Activated CD8-positive, alpha-beta T cell treated with anti-CD3 and anti-CD28 coated beads for 36 hours (primary cell): ENCODE measurements around the gene SNAPC2. TPM values are rescaled to one million over a fixed set of nuclear protein-coding genes. Genes with fewer than 3 reads are reported as not detected.

Source experiments
- ATAC-seq: fragments of 200-7000 bp; cut with Tn5 transposase; one replicate; pipeline ENCODE4 v1.10.0; 2021; ENCODE audit warnings: mild to moderate bottlenecking, moderate library complexity
- CTCF ChIA-PET: fragments of 350-600 bp; sonication (Branson Sonifier 250); formaldehyde crosslinking; loops from one replicate; lab custom pipeline; 2021; ENCODE audit warnings: antibody characterized with exemption; lab: Charles Lee
- POLR2A ChIA-PET: fragments of 350-600 bp; sonication (Branson Sonifier 250); formaldehyde crosslinking; loops from one replicate; lab custom pipeline; 2021; ENCODE audit warnings: antibody characterized with exemption; lab: Charles Lee
- DNase-seq: peaks from one replicate; pipeline ENCODE4 v3.0.0-alpha.2; 2020
- H3K27ac Mint-ChIP-seq: one replicate; pipeline ENCODE4 v1.8.0; 2021; ENCODE audit warnings: mild to moderate bottlenecking, mixed read lengths
- H3K27me3 Mint-ChIP-seq: one replicate; pipeline ENCODE4 v1.8.0; 2021; ENCODE audit warnings: mixed read lengths
- H3K36me3 Mint-ChIP-seq: one replicate; pipeline ENCODE4 v1.8.0; 2021; ENCODE audit warnings: low read depth, mixed read lengths
- H3K4me1 Mint-ChIP-seq: one replicate; pipeline ENCODE4 v1.8.0; 2021; ENCODE audit warnings: low read depth, mixed read lengths
- H3K4me3 Mint-ChIP-seq: one replicate; pipeline ENCODE4 v1.8.0; 2021; ENCODE audit warnings: mild to moderate bottlenecking, moderate library complexity, mixed read lengths
- H3K9me3 Mint-ChIP-seq: one replicate; pipeline ENCODE4 v1.8.0; 2021; ENCODE audit warnings: mixed read lengths
- intact Hi-C: fragments of 100-400 bp; cut with micrococcal nuclease; formaldehyde crosslinking; loops from one replicate; pipeline ENCODE4 v1.10.0; 2022
- total RNA-seq, 2 experiments: library from RNA; stranded (reverse); gene quantifications; one replicate each; pipeline ENCODE4 v1.2.3, GENCODE V29; 2021
- TF ChIP-seq, protein P1 (sequence below): fragments of 200-600 bp; IDR thresholded peaks from one replicate; pipeline ENCODE4 v1.8.0; 2022; ENCODE audit warnings: antibody characterized with exemption, mild to moderate bottlenecking

Gene SNAPC2
- total RNA-seq, 2 experiments from 2014 or later, result 16.0 to 18.2 TPM

DNA sequence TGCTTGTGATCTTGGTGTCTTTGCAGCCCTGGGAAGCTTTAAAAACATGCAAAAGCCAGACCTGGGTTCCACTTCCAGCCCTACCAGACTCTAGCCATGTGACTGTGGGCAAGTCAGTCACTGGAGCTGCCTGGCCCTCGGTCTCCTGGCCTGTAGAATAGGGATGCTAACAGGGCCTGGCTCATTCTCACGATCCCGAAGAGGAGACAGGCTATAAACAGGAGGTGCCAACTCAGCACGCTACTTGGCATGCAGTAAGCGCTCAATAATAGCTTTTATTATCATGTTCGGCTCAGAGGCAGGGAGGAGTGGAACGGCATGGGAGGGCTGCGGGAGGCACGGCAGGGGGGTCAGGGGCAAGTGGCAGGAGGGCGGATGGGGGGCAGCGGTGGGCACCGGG is 4.1 kb downstream of the SNAPC2 start:
- ChIA-PET CTCF (interaction anchor here (1.1 to 1.4 kb wide), 2 partner anchors 72 to 356 kb away, joined by 3 read pairs; no protein-coding TSS in a partner anchor), POLR2A (interaction anchor here (0.9 to 4.8 kb wide), 3 partner anchors 19 to 55 kb away, joined by 3 to 38 read pairs (median 5); partner anchors contain the start of gene TIMM44)
- TF ChIP-seq, protein P1, sequence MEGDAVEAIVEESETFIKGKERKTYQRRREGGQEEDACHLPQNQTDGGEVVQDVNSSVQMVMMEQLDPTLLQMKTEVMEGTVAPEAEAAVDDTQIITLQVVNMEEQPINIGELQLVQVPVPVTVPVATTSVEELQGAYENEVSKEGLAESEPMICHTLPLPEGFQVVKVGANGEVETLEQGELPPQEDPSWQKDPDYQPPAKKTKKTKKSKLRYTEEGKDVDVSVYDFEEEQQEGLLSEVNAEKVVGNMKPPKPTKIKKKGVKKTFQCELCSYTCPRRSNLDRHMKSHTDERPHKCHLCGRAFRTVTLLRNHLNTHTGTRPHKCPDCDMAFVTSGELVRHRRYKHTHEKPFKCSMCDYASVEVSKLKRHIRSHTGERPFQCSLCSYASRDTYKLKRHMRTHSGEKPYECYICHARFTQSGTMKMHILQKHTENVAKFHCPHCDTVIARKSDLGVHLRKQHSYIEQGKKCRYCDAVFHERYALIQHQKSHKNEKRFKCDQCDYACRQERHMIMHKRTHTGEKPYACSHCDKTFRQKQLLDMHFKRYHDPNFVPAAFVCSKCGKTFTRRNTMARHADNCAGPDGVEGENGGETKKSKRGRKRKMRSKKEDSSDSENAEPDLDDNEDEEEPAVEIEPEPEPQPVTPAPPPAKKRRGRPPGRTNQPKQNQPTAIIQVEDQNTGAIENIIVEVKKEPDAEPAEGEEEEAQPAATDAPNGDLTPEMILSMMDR, result no peak
- H3K9me3 Mint-ChIP-seq, result no peaks in the 10 kb centered on the region
- no peak overlapping the region for H3K27ac Mint-ChIP-seq
- DNase-seq, result no peak
- no peak overlapping the region for H3K4me3 Mint-ChIP-seq
- ATAC-seq, result no peak
- intact Hi-C loops, result loop anchor here (10.0 kb wide), 1 partner anchor 69 kb away; no protein-coding TSS in a partner anchor
- H3K36me3 Mint-ChIP-seq, result peaks cover 12% of the 10 kb centered on the region
- H3K4me1 Mint-ChIP-seq, result peaks cover 27% of the 10 kb centered on the region
- peaks cover 4% of the 10 kb centered on the region for H3K27me3 Mint-ChIP-seq

DNA sequence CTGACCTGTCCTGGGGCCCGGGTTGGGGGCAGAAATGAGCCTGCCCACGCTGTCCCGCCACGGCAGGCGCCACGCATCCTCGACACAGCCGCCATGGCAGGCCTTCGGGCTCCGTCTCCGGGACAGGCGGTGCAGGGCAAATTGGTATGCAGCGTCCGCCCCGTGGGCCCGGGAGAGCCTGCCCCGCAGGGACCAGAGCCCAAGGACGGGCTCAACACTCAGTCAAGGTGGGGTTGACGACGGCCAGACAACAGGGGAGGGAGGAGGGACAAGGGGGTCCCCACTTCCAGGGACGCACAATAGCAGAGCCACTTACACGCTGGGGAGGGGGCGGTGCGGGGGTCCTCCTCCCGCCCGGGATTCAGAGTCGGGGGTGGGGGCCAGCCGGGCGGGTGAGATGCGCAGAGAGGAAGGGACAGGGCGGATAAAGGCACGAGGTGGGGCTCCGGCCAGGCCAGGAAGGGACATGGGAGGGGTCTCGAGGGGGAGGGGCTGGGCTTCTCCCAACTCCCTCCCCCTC is 4.6 kb downstream of the SNAPC2 start:
- TF ChIP-seq, protein P1, result no peak
- Mint-ChIP-seq H3K27ac (no peak overlapping the region), H3K4me1 (peaks cover 23% of the 10 kb centered on the region), H3K9me3 (no peaks in the 10 kb centered on the region), H3K4me3 (no peak overlapping the region), H3K27me3 (peaks cover 1% of the 10 kb centered on the region), H3K36me3 (peaks cover 12% of the 10 kb centered on the region)
- ChIA-PET POLR2A (interaction anchor here (0.9 to 4.8 kb wide), 3 partner anchors 18 to 56 kb away, joined by 3 to 38 read pairs (median 5); partner anchors contain the start of gene TIMM44), CTCF (interaction anchor here (1.1 kb wide), 1 partner anchor 356 kb away, joined by 3 read pairs; no protein-coding TSS in a partner anchor)
- ATAC-seq (no peak), DNase-seq (no peak)
- intact Hi-C loops, result loop anchor here (10.0 kb wide), 1 partner anchor 70 kb away; no protein-coding TSS in a partner anchor

DNA sequence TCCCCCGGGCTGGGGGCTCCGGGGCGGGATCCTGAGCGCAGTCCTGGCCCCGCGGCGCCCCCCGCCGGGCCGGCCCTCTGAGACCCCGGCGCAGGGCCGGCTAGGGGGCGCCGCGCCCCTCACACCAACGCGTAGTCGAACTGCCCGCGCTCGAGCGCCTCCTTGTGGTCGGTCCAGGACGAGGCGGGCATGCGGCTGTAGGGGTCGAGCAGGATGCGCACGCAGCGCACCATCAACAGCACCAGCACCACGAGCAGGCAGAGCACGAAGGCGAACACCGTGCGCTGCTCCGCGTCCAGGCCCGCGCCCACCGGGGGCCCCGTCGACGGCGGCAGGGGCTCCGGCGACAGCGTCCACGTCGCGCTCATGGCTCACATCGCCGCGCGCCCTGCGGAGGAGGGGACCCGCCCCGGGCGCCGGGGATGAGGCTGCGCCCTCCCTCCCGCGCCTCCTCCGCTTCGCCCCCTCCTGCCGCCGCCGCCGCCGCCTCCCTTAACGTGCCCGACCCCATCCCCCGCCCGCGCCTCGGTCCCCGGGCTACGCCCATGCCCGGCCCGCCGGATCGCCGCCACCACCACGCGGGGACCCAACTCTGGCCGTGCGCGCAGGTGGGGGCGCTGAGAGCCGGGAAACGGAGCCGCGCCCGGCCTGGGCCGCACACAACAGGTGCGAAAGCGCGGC is 5.2 kb downstream of the SNAPC2 start:
- H3K36me3 Mint-ChIP-seq, result peaks cover 13% of the 10 kb centered on the region
- CTCF ChIA-PET, result no interaction called here

DNA sequence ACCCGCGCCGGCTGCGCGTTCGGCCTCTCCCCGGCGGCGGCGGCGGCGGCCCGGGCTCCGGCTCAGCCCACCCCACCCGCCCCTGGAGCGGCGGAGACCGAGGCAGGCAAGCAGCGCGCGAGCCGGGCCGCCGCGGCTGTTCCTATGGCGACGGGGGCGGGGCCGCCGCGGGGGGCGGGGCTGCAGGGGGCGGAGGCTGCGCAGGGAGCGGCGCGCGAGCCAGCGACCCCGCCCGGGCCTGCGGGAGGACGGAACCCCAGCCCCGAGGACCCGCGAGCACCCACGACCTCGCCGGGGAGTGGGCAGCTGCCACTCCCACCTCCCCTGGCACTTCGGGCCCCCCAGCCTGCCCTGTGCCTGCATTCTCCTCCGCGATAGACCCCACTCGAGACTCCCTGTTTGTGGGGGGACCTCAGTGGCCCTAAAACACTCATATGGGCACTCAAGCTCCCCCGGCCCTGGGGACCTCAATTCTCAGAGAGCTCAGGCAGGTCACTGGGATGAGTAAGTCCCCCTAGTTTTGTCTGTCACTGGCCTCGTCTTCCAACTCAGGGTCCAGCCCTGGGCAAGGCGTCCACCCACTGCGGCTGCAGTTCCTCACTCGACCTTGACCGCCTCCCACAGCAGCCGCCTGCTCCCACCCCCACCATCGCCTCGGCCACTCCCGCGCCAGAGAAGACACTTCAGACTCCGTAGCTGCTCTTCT is 6.0 kb downstream of the SNAPC2 start, which contains the start of gene CTXN1:
CTXN1 (minus strand) TSS at position 115 of the 706 bp plus-strand sequence. CDS start 597 bp downstream, outside the sequence.
- no peaks in the 10 kb centered on the region for H3K9me3 Mint-ChIP-seq

More for the DNA sequence above, 5.2 kb downstream of the SNAPC2 start:
- POLR2A ChIA-PET, result interaction anchor here (1.8 to 7.7 kb wide), 2 partner anchors 8 to 17 kb away, joined by 12 to 81 read pairs; partner anchors contain the start of gene TIMM44
- H3K4me3 Mint-ChIP-seq, result peak overlapping the region; percentile 56
- intact Hi-C loops, result loop anchor here (10.0 kb wide), 1 partner anchor 71 kb away; no protein-coding TSS in a partner anchor
- peaks cover 19% of the 10 kb centered on the region for H3K4me1 Mint-ChIP-seq
- no peak overlapping the region for H3K27ac Mint-ChIP-seq
- no peaks in the 10 kb centered on the region for H3K9me3 Mint-ChIP-seq
- peak; percentile 91 for DNase-seq
- no peaks in the 10 kb centered on the region for H3K27me3 Mint-ChIP-seq
- TF ChIP-seq, protein P1, result peak; percentile 95
- ATAC-seq, result peak; percentile 47

More for the DNA sequence above, 6.0 kb downstream of the SNAPC2 start, which contains the start of gene CTXN1:
- intact Hi-C loops, result loop anchor here (10.0 kb wide), 1 partner anchor 71 kb away; no protein-coding TSS in a partner anchor
- TF ChIP-seq, protein P1, result no peak
- Mint-ChIP-seq H3K27ac (no peak within 1 kb of the TSS), H3K27me3 (no peaks in the 10 kb centered on the region), H3K4me1 (peaks cover 16% of the 10 kb centered on the region), H3K4me3 (peak within 1 kb of the TSS; percentile 56), H3K36me3 (peaks cover 20% of the 10 kb centered on the region)
- ATAC-seq (peak; percentile 62), DNase-seq (peak; percentile 78)
- CTCF ChIA-PET, result interaction anchor here (0.9 kb wide), 1 partner anchor 22 kb away, joined by 3 read pairs; the partner anchor contains the start of gene MAP2K7
- POLR2A ChIA-PET, result interaction anchor here (0.7 to 7.7 kb wide), 4 partner anchors 9 to 16 kb away, joined by 3 to 81 read pairs (median 8); partner anchors contain the start of gene TIMM44
